Cardiac muscle cell (in vitro differentiated cells and primary cell): ENCODE data around the gene SGTA. TPM values are rescaled to one million over a fixed set of nuclear protein-coding genes. Genes with fewer than 3 reads are reported as not detected.
A peak's percentile ranks its signal among the peaks of the same experiment; 100 is the strongest.
"Not testable (repeated sequence)": the region's sequence is repeated elsewhere in the genome, so short reads cannot be mapped to it uniquely, and the experiment has no call there.

ENCODE experiments used
- DNase-seq, 2 donors: peaks; one replicate each; pipeline versions ENCODE4 v3.0.0 to v3.0.0-alpha.2; 2010 to 2017; ENCODE audit warnings: low read depth in 1 of 2, low spot score in 1 of 2
- H3K27ac ChIP-seq: fragments of 200-600 bp; sonication (generic); 2 replicates; pipeline ENCODE4 v1.5.1; 2016
- H3K27me3 ChIP-seq: fragments of 200-600 bp; sonication (generic); 2 replicates; pipeline ENCODE4 v1.6.0; 2016; ENCODE audit warnings: control low read depth
- H3K36me3 ChIP-seq: fragments of 200-600 bp; sonication (generic); 2 replicates; pipeline ENCODE4 v1.5.1; 2016; ENCODE audit warnings: control low read depth
- H3K4me1 ChIP-seq: fragments of 200-600 bp; sonication (generic); 2 replicates; pipeline ENCODE4 v1.8.1; 2017; ENCODE audit warnings: low read depth, mild to moderate bottlenecking, mixed run types
- H3K4me3 ChIP-seq: fragments of 200-600 bp; sonication (generic); 2 replicates; pipeline ENCODE4 v1.5.1; 2016; ENCODE audit warnings: mild to moderate bottlenecking
- H3K9me3 ChIP-seq: fragments of 200-600 bp; sonication (generic); 2 replicates; pipeline ENCODE4 v1.5.1; 2017; ENCODE audit warnings: low read depth, mild to moderate bottlenecking, control low read depth
- polyA plus RNA-seq: library from polyadenylated mRNA; unstranded; fragments of >200 nt; fragmentation: Nextera tagmentation; extraction: Ambion mirVana; gene quantifications from 2 replicates; pipeline ENCODE4 v1.2.1, GENCODE V29; 2016
- total RNA-seq: library from RNA; depleted of rRNA; stranded (reverse); fragments of >200 nt; gene quantifications from 2 replicates; pipeline ENCODE4 v1.2.3, GENCODE V29; 2016
- TF ChIP-seq, protein P1 (sequence below): IDR thresholded peaks from 2 replicates; pipeline ENCODE4 v1.5.1; 2012; ENCODE audit warnings: low read depth, mild to moderate bottlenecking, low read length

The SGTA gene
- total and polyA plus RNA-seq, 2 experiments from 2014 or later = 102 to 135 TPM

GRCh38 chr19:2715470-2716274 is 67.4 kb downstream of the SGTA start:
- Histone ChIP-seq H3K4me3 (no peak overlapping the region), H3K4me1 (peaks cover 9% of the 10 kb centered on the region), H3K27ac (no peak overlapping the region), H3K9me3 (no peaks in the 10 kb centered on the region), H3K36me3 (no peaks in the 10 kb centered on the region), H3K27me3 (no peaks in the 10 kb centered on the region)
- DNase-seq = no peak
- TF ChIP-seq, protein P1, sequence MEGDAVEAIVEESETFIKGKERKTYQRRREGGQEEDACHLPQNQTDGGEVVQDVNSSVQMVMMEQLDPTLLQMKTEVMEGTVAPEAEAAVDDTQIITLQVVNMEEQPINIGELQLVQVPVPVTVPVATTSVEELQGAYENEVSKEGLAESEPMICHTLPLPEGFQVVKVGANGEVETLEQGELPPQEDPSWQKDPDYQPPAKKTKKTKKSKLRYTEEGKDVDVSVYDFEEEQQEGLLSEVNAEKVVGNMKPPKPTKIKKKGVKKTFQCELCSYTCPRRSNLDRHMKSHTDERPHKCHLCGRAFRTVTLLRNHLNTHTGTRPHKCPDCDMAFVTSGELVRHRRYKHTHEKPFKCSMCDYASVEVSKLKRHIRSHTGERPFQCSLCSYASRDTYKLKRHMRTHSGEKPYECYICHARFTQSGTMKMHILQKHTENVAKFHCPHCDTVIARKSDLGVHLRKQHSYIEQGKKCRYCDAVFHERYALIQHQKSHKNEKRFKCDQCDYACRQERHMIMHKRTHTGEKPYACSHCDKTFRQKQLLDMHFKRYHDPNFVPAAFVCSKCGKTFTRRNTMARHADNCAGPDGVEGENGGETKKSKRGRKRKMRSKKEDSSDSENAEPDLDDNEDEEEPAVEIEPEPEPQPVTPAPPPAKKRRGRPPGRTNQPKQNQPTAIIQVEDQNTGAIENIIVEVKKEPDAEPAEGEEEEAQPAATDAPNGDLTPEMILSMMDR = no peak

GRCh38 chr19:2714531-2715269 is 68.4 kb downstream of the SGTA start:
- TF ChIP-seq, protein P1 = no peak
- DNase-seq = no peak
- Histone ChIP-seq H3K4me3 (no peak overlapping the region), H3K27ac (no peak overlapping the region), H3K27me3 (no peaks in the 10 kb centered on the region), H3K4me1 (peaks cover under 1% of the 10 kb centered on the region), H3K9me3 (no peaks in the 10 kb centered on the region), H3K36me3 (no peaks in the 10 kb centered on the region)

GRCh38 chr19:2714102-2714501 is 69.0 kb downstream of the SGTA start:
- H3K4me1 ChIP-seq, H3K9me3 ChIP-seq, H3K27ac ChIP-seq, H3K36me3 ChIP-seq, H3K4me3 ChIP-seq, H3K27me3 ChIP-seq, DNase-seq: not testable (repeated sequence)

DNA sequence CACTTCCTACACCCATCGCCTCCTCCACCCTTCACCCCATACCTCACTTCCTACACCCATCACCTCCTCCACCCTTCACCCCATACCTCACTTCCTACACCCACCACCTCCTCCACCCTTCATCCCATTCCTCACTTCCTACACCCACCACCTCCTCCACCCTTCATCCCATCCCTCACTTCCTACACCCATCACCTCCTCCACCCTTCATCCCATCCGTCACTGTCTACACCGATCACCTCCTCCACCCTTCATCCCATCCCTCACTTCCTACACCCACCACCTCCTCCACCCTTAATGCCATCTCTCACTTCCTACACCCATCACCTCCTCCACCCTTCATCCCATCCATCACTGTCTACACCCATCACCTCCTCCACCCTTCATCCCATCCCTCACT is 69.9 kb downstream of the SGTA start:
- H3K27ac ChIP-seq, H3K27me3 ChIP-seq, H3K4me3 ChIP-seq, H3K36me3 ChIP-seq, H3K9me3 ChIP-seq, DNase-seq, H3K4me1 ChIP-seq: not testable (repeated sequence)

GRCh38 chr19:2711875-2712205 is 71.2 kb downstream of the SGTA start:
- TF ChIP-seq, protein P1 = no peak
- Histone ChIP-seq H3K36me3 (no peaks in the 10 kb centered on the region), H3K27me3 (no peaks in the 10 kb centered on the region), H3K9me3 (no peaks in the 10 kb centered on the region), H3K27ac (no peak overlapping the region), H3K4me3 (no peak overlapping the region), H3K4me1 (no peaks in the 10 kb centered on the region)
- no peak for DNase-seq

- H3K4me1 ChIP-seq = no peaks in the 10 kb centered on the region
- TF ChIP-seq, protein P1 = no peak
- no peaks in the 10 kb centered on the region for H3K36me3 ChIP-seq
- H3K4me3 ChIP-seq = no peak overlapping the region
- no peaks in the 10 kb centered on the region for H3K9me3 ChIP-seq
- no peaks in the 10 kb centered on the region for H3K27me3 ChIP-seq
- DNase-seq = peak in 1 of 2 donors; percentile 69
- no peak overlapping the region for H3K27ac ChIP-seq
Measured at GRCh38 chr19:2711172-2711874, 71.8 kb downstream of the SGTA start.
